HEK293T (cell line): ENCODE data around the gene HINFP.

Source experiments
- BHLHE40 ChIP-seq: fragments of 450-650 bp; IDR thresholded peaks from 2 replicates; pipeline ENCODE4 v1.6.1; 2016; ENCODE audit warnings: mild to moderate bottlenecking, moderate library complexity, borderline replicate concordance
- ELF4 ChIP-seq: fragments of 450-650 bp; IDR thresholded peaks from 2 replicates; pipeline ENCODE4 v1.6.1; 2017; ENCODE audit warnings: antibody characterized with exemption
- FOXM1 ChIP-seq: fragments of 450-650 bp; IDR thresholded peaks from 2 replicates; pipeline ENCODE4 v1.6.1; 2017; ENCODE audit warnings: mild to moderate bottlenecking, borderline replicate concordance
- SP1 ChIP-seq: fragments of 450-650 bp; IDR thresholded peaks from 2 replicates; pipeline ENCODE4 v1.6.1; 2017

- no peak for TF ChIP-seq BHLHE40
- TF ChIP-seq ELF4: no peak
- TF ChIP-seq SP1: no peak
- TF ChIP-seq FOXM1: no peak
Observed at GRCh38 chr11:119157063-119157462, 35.7 kb downstream of the HINFP start.
